ENCODE results near the gene RNF8.

The RNF8 gene

GRCh38 chr6:37359039-37359438 lies 5.3 kb downstream of the RNF8 start:
- DNase-seq (ENCODE audit: low read depth): no peak

GRCh38 chr6:37362101-37362828 lies 8.5 kb downstream of the RNF8 start:
- DNase-seq (ENCODE audit: low read depth): no peak

GRCh38 chr6:37365791-37366190 lies 12.0 kb downstream of the RNF8 start:
- DNase-seq (ENCODE audit: low read depth): no peak

GRCh38 chr6:37366910-37367309 lies 13.1 kb downstream of the RNF8 start:
- DNase-seq (ENCODE audit: low read depth): no peak

DNA sequence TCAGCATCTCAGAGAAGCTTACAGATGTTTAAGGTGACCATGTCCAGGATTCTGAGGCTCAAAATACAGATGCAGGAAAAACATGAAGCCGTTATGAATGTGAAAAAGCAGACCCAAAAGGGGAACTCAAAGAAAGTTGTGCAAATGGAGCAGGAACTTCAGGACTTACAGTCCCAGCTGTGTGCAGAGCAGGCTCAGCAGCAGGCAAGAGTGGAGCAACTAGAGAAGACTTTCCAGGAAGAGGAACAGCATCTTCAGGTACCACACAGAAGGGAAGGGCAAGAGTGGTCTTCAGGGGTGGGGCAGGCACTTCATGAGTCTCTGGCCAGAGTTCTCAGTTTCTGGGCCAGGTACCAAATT lies 15.2 kb downstream of the RNF8 start:
- DNase-seq (ENCODE audit: low read depth): no peak

DNA sequence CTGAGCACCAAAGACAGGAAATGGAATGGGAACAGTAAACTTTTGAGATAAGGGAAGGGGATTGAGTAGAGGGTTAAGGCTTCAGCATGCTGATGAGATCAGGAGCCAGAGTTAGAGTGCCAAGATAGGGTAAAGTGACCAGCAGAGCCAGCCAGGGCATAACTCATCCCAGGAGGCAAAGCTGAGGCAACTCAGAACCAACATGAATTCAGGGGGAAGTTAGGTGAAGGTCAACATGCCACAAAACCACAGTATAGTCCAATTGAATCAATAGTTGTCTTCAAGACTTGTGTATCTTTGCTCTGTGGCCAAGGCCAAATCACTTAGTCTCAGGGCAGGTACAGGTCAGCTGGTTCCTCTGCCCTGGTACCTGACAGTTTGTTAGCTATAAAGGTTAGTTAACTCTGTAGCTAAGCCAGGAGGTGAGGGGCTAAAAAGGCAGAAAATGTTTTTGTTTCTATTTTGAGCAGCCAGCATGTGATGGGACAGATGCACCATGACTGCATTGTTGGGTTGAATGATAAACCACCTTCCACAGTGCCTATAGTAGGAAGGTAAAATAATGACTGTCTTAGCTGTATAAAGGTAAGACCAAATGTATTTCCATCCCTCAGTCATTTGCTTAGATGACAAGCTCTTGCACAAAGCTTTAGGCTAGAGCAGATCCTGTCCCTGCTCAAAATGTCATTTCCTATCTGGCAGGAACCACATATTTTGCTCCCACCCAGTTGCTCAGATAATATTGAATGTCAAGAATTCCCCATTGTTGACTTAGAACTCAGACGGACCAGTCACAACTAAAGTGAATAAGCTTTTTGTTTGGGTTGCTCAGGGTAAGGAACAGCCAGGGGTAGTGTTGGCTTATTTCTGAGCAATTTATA lies 15.8 kb downstream of the RNF8 start:
- no peak for DNase-seq (ENCODE audit: low read depth)

- no peak for DNase-seq (ENCODE audit: low read depth)
Observed at GRCh38 chr6:37371154-37372083, 17.6 kb downstream of the RNF8 start.

DNA sequence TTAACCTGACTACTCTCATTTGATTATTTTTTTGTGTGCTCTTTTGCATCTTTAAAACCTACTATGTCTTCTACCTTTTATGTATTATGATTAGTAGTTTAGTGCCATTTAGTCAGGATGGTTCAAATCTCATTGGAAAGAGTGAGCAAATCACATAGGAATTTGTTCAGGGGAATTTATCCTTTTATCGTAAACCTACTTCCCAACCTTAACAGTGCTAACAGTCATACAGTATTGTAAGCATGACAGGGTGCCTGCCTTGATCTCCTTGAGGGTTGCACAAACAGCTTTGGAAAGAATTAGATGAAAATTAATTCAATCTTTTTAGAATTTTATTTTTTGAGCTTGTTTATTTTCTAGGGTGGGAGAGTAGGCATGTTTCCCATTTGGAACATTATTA lies 18.3 kb downstream of the RNF8 start:
- no peak for DNase-seq (ENCODE audit: low read depth)

- DNase-seq (ENCODE audit: low read depth): no peak
Observed at GRCh38 chr6:37373822-37374471, 20.2 kb downstream of the RNF8 start.

DNA sequence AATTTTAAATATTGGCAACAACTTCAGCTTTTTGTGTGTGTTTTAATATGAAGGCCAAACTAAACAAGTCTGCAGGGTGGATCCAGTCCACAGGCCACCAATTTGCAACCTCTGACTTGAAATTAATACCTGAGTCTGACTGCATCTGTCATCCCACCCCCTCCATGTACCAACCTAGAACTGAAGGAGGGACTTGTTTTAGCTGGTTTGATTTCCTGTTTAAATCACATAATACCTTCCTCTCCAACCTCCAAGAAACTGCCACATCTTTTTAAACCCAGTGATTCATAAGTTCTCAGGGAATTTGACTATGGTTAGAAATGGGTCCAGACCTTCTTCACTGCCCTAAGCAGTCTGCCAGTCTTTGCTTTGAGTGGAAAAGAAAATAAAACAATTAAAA lies 21.6 kb downstream of the RNF8 start:
- no peak for DNase-seq (ENCODE audit: low read depth)

DNA sequence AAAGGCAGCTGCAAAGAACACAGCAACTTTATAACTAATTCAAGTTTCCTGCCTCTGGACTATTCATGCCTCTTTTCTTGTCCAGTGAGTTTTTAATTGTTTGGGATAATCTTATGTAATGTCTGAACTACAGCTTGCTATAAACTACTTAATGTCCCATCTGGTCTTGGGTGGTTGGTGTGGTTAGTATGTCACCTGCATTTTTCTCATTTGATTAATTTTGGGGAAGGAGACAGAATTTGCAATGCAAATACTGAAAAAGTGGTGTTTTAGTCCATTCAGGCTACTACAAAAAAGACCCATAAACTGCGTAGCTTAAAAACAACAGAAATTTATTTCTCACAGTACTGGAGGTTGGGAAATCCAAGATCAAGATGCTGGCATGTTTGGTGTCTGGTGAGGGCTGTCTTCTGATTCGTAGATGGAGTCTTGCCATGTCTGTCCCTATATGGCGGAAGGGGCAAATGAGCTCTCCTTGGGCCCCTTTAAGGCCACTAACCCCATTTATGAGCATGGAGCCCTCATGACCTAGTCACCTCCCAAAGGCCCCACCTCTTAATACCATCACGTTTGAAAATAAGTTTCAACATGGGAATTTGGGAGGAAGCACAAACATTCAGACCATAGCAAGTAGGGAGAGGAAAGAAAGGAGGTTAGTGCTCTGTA lies 22.4 kb downstream of the RNF8 start:
- DNase-seq (ENCODE audit: low read depth): no peak

GRCh38 chr6:37381579-37381978 lies 27.8 kb downstream of the RNF8 start:
- DNase-seq (ENCODE audit: low read depth): no peak

DNA sequence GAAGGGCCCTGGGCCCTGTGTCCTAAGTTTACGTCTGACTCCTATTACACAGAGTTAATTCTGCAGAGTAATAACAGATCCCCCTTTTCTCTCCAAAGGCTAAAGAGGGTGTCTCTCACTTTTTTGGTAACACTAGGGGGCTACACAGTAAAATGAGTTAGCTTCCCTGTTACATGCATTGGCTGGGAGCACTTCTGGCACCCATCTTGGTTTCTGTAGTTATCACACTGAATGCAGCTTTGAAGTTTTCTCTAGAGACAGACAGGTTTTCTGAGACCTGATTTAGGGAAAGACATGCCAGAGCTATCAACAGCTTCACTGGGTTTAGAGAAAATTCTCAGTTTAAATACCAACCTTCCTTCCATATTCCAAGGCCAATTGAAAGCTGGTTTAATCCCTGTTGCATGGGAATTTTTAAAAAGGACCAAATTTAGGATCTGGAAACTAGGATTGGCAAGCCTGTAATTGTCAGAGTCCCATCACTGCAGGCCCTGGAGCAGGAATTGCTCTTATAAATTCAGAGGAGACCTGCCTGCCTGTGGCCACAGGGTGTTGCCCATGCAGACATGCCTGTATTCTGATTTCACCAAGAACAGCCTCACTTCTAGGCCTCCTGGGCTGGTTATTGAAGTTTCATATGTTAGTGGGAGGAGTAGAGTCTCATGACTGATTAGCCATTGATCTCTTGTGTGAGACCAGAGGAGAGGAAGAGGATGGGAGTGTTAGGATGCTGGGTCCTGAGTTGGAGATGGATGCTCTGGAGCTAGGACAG lies 29.4 kb downstream of the RNF8 start:
- no peak for DNase-seq (ENCODE audit: low read depth)

GRCh38 chr6:37388578-37388977 lies 34.8 kb downstream of the RNF8 start:
- DNase-seq (ENCODE audit: low read depth): no peak

DNA sequence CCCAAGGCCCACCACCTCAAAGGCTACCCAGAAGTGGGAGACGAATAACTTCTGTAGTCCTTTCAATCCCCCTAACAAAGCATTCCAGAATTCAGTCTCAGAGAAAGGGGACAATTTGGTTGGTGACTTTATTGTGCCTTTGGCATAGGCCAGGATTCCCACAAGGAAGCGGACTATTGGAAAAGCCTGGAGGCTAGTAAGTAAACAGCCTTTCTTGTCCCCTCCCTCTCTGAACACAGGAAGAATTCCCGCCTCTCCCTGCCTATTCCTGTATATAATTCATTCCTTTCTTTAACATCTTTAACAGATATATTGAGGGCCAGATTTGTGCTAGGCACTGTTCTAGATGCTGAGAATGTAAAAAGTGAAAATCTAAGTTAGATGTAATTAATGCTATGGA lies 36.1 kb downstream of the RNF8 start:
- DNase-seq (ENCODE audit: low read depth): no peak

- DNase-seq (ENCODE audit: low read depth): no peak
Observed at GRCh38 chr6:37391120-37391519, 37.3 kb downstream of the RNF8 start.

DNA sequence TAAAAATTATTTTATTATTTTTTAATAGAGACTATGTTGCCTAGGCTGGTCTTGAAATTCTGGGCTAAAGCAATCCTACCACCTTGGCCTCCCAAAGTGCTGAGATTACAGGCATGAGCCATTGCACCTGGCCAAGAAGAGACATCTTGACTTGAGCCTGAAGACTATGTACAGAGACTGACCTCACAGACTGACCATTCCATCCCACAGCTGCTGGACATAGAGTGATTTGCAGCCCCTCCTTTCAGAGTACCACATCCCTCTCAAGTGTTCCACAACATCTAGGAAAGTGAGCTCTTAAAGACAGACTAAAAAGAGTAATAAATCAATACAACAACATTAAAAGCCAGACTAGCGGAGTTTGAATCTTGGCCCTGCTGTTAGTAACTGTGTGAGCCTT lies 39.0 kb downstream of the RNF8 start:
- DNase-seq (ENCODE audit: low read depth): no peak

DNA sequence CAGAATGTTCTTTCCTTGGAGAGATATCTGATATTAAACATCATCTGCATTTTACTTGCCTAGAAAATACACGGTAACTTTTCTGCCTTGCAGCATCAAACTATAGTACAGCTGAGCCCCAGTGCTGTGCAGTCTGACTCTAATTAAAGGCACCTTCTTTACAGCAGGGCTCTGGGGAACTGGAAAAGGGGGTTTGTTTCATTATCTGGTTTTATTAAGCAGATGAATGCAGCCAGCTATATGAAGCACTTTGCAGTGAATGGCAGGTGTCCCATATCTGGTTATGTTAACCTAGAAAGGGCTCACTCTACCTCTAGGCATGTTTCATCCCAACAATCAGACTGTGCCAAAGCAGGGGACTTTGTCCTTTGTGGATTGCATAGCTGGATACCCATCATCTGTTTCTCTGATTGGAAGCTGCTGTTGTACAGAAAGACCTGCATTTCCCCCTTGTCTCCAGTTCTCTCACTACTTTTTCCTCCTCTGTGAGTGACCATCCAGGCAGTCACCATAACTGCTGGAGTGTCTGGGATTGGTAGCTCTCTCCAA lies 39.7 kb downstream of the RNF8 start:
- DNase-seq (ENCODE audit: low read depth): no peak

- DNase-seq (ENCODE audit: low read depth): no peak
Observed at GRCh38 chr6:37396571-37397180, 42.9 kb downstream of the RNF8 start.

DNA sequence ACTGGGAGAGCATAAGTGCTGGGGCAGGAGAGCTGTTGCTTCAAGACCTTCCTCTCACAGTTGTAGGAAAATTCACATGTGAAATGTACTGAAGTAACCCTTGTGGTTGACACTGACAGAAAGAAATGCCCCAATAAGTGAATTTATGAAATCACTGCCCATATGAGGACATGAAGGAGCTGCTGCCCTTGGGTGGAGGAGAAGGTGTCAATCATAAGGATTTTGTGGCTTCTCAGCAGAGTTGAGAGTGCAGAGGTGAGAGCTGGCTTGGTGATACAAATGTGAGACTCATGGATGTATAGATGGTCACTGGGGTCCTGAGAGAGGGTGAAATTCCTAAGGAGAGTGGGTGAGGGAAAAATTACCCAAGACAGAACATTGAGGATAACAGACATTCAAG lies 45.3 kb downstream of the RNF8 start:
- DNase-seq (ENCODE audit: low read depth): no peak

Measured in stimulated activated CD8-positive, alpha-beta memory T cell treated with anti-CD3 and anti-CD28 coated beads, Interleukin-12 subunit alpha, Interleukin-12 subunit beta, amount 100 ng/mL, for 4 hours (primary cell).